Left forelimb (tissue), 1 donor: ENCODE measurements around the gene APBA2.

ENCODE experiments used
- DNase-seq: peaks from one replicate; pipeline ENCODE4 v3.0.0-alpha.2; 2018; ENCODE audit warnings: low spot score

APBA2 gene

GRCh38 chr15:28935316-28935715 is 49.5 kb downstream of the APBA2 start:
- DNase-seq: no peak

GRCh38 chr15:28936081-28936480 is 50.3 kb downstream of the APBA2 start:
- DNase-seq: no peak

GRCh38 chr15:28936481-28936881 is 50.7 kb downstream of the APBA2 start:
- no peak for DNase-seq

- no peak for DNase-seq
These were observed 51.5 kb downstream of the APBA2 start for GRCh38 chr15:28937271-28937670.

- no peak for DNase-seq
These were observed 56.3 kb downstream of the APBA2 start for GRCh38 chr15:28942046-28942445.

GRCh38 chr15:28942571-28942970 is 56.8 kb downstream of the APBA2 start:
- peak; percentile 55 for DNase-seq

- peak; percentile 31 for DNase-seq
These were observed 57.4 kb downstream of the APBA2 start for GRCh38 chr15:28943146-28943545.

GRCh38 chr15:28943611-28944230 is 57.9 kb downstream of the APBA2 start:
- DNase-seq: peak; percentile 34

- peak; percentile 34 for DNase-seq
These were observed 58.5 kb downstream of the APBA2 start for GRCh38 chr15:28944286-28944685.

GRCh38 chr15:28944696-28945300 is 59.0 kb downstream of the APBA2 start:
- DNase-seq: peak; percentile 47

- DNase-seq: no peak
These were observed 60.0 kb downstream of the APBA2 start for GRCh38 chr15:28945626-28946230.

- DNase-seq: peak; percentile 47
These were observed 61.0 kb downstream of the APBA2 start for GRCh38 chr15:28946803-28947202.

GRCh38 chr15:28947221-28947674 is 61.5 kb downstream of the APBA2 start:
- no peak for DNase-seq

GRCh38 chr15:28948036-28948435 is 62.3 kb downstream of the APBA2 start:
- DNase-seq: peak; percentile 23

- DNase-seq: no peak
These were observed 65.1 kb downstream of the APBA2 start for GRCh38 chr15:28950916-28951315.

GRCh38 chr15:28952666-28953491 is 67.1 kb downstream of the APBA2 start:
- no peak for DNase-seq

- DNase-seq: no peak
These were observed 67.9 kb downstream of the APBA2 start for GRCh38 chr15:28953573-28954195.

GRCh38 chr15:28954466-28955159 is 68.8 kb downstream of the APBA2 start:
- DNase-seq: no peak

- no peak for DNase-seq
These were observed 69.6 kb downstream of the APBA2 start for GRCh38 chr15:28955160-28955992.

GRCh38 chr15:28955993-28956421 is 70.2 kb downstream of the APBA2 start:
- no peak for DNase-seq

- no peak for DNase-seq
These were observed 70.7 kb downstream of the APBA2 start for GRCh38 chr15:28956491-28956890.
